HG03139 (cell line): ENCODE measurements around the gene TUT1.
A peak's percentile ranks its signal among the peaks of the same experiment; 100 is the strongest.
"Not testable (repeated sequence)": the region's sequence is repeated elsewhere in the genome, so short reads cannot be mapped to it uniquely, and the experiment has no call there.

Source experiments
- ATAC-seq: cut with Tn5 transposase; IDR thresholded peaks from one replicate; pipeline ENCODE4 v1.9.1; 2021; ENCODE audit not compliant: unreplicated experiment

The TUT1 gene, protein sequence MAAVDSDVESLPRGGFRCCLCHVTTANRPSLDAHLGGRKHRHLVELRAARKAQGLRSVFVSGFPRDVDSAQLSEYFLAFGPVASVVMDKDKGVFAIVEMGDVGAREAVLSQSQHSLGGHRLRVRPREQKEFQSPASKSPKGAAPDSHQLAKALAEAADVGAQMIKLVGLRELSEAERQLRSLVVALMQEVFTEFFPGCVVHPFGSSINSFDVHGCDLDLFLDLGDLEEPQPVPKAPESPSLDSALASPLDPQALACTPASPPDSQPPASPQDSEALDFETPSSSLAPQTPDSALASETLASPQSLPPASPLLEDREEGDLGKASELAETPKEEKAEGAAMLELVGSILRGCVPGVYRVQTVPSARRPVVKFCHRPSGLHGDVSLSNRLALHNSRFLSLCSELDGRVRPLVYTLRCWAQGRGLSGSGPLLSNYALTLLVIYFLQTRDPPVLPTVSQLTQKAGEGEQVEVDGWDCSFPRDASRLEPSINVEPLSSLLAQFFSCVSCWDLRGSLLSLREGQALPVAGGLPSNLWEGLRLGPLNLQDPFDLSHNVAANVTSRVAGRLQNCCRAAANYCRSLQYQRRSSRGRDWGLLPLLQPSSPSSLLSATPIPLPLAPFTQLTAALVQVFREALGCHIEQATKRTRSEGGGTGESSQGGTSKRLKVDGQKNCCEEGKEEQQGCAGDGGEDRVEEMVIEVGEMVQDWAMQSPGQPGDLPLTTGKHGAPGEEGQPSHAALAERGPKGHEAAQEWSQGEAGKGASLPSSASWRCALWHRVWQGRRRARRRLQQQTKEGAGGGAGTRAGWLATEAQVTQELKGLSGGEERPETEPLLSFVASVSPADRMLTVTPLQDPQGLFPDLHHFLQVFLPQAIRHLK

DNA sequence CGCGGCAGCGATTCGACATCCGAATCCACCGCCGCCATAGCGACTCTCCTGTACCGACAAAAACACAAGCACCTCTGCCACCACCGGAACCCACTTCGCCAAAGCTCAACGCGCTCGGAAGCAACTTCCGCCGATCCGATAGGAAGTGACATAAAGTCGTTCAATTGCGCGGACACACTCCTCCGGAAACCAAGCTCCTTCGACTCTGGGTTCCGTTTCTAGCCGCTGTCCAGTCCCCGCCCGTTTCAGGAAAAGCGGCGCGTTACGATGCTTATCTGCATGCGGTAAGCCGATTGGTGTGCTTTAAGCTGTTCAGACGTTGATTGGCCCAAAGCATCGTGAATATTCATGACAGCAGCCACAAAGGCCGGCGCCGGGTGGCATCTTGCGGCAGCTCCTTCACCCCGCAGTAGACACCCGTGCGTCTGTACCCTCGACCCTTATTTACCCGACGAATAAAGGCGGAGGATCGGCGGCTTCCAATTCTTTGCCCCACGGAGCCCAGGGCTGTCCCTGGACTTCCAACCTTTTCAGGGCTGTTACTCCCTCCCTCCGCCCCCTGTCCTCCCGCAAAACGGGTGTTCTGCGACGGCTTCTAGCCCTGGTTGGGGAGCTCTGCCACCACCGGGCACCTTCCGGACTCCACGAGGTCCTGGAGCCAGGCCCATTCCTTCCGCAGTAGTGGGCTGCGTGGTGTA, at the start of gene TUT1:
Gene TUT1 (minus strand): TSS at position 76 of the 698 bp plus-strand sequence. CDS start 38 bp downstream, at position 38.
- peak; percentile 84 for ATAC-seq

DNA sequence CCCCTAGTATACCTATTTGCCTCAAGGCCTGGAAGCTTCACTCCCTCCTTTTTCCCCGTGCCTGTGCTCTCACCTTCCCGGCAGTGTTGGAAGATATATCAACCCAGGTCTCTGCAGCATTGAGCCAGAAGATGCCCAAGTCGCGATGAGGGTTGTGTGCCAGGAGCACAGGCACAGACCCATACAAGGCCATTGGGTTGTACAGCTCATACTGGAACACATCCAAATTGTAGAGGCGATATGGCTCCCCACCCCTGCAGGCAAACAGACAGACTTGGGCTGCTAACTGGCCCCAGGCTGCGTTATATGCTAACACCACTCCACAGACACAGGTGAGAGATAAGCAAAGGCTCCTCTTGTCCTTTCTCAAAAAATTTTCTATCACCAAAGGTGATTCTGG, 41.2 kb upstream of the TUT1 start:
- no peak for ATAC-seq

DNA sequence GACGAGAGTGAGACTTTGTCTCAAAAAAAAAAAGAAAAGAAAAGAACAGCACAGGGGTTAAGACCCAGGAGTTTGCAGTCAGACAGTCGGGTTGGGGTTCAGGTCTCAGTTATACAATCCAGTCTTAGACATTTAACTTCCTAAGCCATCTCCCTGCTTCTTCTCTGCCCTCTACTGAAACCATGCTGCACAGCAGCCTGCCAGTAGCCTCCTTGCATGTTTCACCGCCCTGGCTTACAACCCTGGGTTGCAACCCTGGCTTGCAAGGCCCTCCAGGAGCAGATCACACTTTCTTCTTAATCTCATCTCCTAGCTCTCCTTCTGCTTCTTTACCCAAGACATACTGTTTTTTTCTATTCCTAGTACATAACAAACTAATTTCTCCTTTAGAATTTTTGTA, 36.4 kb upstream of the TUT1 start:
- no peak for ATAC-seq

DNA sequence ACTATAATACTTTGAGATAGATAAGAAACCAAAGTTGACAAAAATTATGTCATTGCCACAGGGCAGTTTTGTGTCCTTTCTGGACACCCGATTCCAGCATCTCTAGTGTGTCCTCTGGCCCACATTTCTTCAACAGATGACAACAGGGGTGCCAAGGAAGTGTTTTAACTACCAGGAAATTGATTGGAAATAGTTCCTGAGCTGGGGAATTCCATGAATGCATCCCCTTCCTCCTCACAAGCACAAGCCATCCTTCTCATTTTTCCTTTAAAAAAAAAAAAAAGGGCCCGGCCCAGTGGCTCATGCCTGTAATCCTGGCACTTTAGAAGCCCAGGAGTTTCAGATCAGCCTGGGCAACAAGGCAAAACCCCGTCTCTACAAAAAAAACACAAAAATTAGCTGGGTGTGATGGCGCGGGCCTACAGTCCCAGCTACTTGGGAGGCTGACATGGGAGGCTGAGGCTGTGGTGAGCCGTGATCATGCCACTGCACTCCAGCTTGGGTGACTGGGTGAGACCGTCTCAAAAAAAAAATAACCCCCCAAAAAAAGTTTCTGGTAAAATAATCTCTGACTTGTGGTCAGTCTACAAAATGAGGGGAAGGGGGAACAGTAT, 31.3 kb upstream of the TUT1 start:
- ATAC-seq, result no peak

DNA sequence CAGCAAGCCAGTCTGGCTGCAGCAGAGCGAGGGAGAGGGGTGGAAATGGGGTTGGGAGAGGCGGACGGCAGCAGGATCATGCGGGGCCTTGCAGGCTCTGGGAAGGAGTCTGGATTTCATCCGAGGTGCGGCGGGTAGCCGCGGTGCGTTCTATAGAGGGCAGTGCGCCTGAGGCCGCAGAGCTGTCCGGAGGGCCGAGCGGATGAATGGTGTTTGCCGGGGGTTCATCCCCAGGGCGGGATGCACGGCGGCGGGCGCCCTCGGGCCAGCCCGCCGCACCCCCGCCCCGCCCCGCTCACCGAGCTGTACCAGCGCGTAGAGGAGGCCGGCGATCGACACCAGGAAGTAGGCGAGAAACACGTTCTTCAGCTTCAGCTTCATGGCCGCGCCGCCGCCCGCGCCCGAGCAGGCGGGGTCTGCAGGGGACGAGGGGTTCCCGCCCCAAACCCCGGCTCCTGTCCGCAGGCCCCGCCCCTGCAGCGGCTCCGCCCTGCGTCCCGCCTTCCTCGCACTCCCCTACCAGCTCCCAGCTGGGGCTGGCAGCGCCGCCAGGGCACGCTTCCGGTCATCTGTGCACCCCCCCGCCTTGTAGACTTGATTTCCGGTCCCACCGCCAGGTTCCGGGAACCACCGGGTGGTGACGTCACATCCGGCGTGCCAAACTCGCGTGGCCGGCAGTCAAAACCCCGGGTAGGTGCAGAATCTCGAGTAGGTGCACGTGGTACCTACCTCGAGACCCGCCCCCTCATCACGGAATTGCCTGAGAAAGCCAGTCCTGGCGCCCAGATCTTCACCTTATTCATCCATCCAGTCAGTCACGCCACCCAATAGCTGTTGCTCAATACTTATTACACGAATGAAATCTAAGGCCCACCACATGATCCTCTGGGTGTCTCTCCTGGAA, 30.5 kb upstream of the TUT1 start, which contains the start of gene B3GAT3:
Gene B3GAT3 (minus strand): TSS at position 420 of the 904 bp plus-strand sequence. CDS start 39 bp downstream, at position 381.
- ATAC-seq, result peak; percentile 92

DNA sequence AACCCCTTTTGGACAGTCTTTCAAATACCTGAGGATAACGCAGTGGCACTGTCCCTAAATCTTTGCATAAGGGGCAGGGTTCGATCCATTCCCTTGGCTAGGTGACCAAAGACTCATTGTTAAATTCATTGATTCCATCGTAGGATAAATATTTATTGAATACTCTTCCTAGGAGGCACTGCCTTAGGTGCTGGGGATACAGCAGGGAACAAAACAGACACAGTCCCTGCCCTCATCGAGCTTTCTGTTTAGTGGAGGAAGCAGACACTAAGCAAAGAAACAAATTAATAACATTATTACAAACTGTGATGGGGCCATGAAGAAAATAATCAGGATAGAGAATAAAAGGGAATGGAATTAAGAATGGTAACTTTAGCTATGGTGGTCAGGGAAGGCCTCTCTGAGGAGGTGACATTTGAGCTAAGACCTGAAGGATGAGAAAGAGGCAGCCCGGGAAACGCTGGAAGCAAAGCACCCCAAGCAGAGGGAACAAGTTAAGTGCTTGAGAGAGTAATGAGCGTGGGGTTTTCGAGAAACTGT, 29.8 kb upstream of the TUT1 start:
- no peak for ATAC-seq

DNA sequence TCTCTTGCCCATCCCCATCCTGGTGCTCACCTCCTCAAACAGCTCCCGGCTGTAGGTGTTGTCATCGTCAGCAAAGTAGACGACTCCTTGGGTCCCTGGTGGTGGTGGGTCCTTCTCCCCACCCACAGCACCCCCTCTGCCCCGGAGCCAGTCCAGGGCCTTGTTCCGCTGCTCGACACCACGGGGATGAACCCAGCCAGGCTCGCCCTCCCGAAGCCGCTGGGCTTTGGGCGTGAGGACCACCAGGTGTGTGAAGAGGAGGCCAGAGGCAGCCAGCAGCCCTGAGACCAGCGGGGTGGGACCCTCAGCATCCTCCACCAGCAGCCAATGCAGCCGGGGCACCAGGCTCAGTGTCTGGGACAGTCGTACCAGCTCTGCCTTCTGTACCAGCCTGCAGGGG, 25.6 kb upstream of the TUT1 start:
- ATAC-seq, result not testable (repeated sequence)

DNA sequence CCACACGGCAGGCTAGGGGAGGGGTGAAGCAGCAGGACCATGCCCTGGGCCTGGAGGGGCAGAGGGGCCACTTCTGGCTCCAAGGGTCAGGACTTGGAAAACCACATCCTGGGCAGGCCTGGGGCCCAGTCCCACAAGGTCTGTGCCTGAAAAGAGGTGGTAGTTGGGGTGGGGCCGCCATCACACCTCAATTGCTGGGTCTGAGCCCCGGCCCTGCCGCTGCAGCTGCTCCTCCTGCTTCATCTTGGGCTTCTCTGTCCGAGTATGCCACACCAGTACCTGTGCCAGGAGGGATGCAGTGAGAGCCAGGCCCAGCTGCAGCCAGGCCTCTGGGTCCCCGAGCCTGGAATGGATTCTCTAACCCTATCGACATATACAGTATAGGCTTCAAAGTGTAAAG, 24.2 kb upstream of the TUT1 start:
- ATAC-seq, result no peak

DNA sequence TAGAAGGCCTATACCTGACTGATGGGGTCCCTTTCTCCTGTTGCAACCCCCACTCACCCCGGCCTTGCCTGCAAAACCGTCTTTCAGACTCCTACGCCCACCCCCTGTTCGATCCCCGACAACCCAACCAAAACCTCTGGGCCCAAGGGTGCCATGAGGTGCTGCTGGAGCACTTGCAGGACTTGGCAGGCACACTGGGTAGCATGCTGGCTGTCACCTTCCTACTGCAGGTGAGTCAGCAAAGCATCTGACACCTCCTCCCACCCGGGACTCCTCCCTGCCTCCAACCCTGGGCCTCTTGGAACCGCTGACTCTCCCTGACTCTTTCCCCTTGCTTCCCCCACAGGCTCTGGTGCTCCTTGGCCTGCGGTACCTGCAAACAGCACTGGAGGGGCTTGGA, 23.0 kb upstream of the TUT1 start:
- no peak for ATAC-seq

DNA sequence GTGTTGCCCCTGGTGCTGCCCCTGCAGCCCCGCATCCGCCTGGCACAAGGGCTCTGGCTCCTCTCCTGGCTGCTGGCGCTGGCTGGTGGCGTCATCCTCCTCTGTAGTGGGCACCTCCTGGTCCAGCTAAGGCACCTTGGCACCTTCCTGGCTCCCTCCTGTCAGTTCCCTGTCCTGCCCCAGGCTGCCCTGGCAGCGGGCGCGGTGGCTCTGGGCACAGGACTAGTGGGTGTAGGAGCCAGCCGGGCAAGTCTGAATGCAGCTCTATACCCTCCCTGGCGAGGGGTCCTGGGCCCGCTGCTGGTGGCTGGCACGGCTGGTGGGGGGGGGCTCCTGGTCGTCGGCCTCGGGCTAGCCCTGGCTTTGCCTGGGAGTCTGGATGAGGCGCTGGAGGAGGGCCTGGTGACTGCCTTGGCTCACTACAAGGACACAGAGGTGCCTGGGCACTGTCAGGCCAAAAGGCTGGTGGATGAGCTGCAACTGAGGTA, 22.0 kb upstream of the TUT1 start:
- ATAC-seq, result no peak

DNA sequence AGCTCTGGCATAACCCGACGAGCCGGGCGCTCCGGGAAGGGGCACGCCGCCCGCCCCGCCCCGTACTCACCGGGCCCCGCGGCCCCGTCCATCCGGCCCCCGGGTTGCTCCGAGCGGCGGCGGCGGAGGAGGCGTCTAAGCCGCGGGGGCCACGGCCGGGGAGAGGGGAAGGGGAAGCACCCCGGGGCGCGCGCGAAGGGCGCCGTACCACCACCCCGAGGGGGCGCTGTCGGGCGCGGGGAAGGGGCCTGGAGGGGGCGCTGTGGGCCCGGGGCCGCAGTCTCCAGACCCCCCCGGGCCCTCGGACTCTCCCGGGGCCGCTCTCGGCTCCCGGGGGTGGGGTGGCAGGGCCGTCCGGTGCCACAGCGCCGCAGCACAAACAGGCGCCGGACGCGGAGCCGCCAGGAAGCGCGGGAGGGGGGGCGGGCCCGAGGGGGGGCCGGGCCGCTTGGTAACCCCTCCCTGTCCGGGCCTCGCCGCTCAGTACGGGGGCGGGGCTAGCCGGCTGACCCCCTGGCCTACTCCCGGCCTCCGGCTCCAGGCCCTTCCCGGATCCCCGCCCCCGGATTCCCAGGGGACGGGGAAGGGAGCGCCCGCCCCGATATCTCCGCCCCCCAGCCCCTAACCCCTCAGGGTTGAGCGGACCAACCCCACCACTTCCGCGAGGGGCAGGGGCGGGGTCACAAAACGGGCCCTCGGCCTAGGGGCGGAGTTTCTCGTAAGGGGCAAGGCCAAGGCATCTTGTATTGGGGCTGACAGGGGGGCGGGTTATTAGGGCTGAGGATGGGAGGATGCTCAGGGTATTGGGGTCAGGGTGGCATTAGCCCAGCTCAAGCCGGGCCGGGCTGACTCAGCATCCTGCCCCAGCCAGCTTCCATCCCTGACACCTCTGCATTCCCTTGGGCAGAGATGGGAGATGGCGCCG, 21.3 kb upstream of the TUT1 start, which contains the start of the genes EML3 and ROM1:
Gene EML3 (minus strand): TSS at position 410 of the 925 bp plus-strand sequence. CDS start 318 bp downstream, at position 92.
Gene ROM1 (plus strand): TSS at position 892 of the 925 bp plus-strand sequence. CDS start 25 bp downstream, at position 917.
- ATAC-seq, result peak; percentile 49

DNA sequence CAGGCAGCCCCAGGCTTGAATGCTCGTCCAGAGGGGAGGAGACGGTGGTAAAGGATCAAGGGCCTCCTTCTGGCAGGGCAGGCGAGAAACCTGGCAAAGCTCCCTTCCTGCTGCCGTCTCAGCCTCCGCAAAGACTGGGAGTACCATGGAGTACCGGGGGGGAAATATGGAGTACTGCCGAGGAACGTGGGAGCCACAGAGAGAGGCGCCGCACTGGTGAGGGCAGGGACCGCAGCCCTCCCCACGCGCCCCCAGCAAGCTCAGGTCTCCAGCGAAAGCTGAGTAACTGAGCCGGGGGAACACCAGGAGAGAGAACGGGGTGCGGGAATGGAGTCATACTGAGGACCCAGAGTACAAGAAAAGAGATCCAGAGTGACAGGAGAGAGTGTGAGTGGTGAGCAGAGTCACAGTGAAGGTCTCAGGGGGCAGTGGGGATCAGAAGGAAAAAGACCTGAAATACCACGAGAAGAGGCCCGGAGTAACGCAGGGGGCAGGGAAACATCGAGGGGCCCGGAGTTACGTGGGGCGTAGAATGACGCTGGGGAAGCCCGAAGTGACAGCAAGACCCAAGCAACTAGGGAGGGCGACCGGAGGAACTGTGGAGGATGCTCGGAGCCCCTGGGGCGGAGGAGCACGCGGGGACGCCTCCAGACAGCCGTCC, 20.5 kb upstream of the TUT1 start:
- peak; percentile 18 for ATAC-seq

DNA sequence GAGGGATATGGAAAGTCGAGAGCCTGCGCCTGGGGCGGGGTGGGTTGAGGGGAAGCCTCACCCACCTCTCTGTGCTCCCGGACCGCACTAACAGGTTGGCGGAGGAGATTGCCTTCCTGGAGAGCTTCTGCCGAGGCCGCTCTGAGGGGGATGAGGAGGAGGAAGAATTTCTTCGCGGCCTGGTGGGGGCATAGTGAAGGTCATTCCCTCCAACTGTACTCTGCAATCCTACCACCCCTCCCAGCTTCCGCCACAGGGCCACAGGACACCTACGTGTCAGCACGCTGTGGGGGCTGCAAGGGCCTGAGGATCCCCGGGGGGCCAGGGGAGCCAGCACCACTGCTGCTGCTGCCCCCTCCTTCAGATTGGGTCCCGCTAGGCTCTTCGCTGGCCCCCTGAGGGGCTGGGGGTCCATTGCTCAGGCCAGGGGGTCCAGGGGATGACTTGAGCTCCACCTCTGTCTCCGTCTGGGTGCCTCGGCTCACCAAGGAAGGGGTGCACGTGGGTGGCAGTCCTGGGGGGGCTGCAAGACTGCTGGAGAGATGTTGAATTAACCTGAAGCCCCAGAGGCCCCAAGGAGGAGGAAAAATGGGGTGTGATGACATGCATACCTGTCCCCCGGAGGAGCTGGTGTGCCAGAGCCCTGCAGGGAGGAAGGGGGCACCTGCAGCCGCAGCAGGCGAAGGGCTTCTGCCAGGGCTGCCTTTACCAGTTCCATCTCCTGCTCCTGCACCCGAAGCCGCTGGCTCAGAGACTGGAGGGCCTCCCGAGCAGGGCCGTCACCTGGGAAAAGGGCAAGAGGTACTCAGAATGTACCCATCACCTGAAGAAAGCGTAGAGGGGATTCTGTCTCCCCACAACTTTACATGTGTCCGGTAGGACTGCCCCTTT, 19.7 kb upstream of the TUT1 start:
- no peak for ATAC-seq

DNA sequence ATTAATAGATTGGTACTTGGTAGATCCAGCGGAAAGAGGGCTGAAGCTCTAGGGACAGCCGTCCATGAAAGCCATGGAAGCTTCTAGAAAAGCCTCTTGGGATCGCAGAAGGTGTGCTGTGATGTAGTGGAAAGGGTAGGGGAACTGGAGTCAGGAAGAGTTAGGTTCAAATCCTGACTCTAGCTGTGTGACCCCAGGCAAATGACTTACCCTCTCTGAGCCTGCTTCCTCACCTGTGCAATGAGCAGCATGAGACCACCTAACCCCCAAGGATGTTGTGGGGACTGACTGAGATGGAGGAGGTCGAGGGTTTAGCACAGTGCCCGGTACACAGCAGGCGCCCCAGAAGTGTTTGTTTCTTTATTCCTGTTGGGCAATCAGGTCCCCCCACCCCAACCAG, 19.1 kb upstream of the TUT1 start:
- no peak for ATAC-seq

DNA sequence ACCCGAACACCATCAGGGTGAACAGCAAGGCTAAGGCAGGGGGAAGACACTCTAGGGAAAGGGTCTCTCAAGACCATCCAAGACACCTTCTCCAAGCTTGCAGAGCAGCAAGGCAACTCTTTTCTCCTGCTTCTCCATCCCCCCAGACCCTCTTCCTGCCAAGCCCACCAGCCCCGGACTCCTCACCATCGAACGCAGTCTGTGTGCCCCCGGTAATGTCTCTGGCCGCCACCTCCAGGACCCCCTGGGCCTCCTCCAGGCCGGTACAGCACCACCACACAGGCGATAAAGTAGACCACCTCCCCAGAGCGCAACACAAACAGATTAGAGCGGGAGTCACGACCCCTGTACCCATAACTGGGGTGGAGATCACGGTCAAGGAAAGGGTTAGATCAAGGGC, 17.5 kb upstream of the TUT1 start:
- ATAC-seq, result no peak

DNA sequence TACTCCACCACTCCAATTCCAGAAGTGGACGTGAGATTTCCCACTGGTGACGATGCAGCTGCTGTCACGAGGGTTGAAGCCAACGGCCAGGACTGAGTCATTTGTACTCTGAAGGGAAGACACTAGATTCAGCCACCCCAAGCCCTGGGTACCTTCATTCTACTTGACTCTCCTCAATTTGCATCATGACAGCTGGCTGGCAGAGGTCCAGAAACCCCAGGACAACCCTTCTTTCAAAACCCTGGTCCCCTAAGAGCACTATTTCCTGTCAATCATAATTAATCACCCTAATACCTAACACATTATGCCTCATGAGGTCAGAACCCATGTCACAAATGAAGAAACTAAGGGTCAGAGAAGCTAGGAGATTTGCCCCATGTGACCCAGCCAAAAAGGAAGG, 16.4 kb upstream of the TUT1 start:
- no peak for ATAC-seq

DNA sequence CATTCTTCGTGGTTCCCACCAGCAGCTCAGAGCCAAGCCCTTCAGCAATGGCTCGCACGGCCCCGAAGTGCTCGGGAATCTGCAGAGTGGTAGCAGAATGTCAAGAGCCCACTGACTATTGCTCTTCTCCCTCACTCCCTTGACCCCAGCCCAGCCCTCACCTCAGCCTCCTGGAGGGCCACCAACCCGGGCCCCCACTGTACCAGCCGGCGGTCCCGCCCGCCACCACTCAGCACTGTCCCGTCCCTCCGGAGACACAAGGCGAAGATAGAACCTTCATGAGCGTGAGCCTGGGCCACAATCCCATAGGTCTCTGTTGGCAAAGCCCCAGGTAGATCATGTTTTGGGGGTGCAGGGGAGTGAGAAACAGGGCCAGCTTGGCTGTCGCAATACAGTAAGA, 14.6 kb upstream of the TUT1 start:
- no peak for ATAC-seq
